ENCODE results near the gene CAPN11.

DNA sequence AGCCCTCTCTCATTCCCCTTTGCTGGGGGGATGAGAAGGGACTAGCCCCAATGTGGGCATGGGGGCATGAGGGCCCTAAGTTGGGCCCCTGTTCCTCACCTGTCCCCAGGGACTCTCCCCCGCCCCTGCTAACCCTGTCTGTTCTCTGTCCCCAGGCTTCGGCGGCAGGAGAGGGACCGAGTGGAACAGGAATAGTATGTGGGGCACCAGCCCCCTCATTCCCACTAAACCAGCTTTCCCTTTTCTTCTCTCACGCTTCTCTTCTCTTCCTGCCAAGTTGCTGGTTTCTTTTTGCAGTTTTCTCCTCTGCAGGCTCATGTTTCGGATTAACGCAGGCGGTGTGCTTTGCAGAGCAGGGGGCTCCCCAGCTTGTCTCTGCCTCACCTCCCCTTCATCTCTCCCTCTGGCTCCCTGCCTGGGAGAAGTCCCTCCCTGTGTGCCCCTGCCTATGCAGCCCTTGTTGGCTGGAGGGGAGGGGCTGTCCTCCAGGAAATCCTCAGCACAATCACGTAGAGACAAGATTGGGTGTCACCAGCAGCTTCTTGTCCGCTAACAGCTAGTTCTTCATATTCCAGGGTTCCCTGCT, 23.4 kb upstream of the CAPN11 start:
- TF ChIP-seq, protein P1, sequence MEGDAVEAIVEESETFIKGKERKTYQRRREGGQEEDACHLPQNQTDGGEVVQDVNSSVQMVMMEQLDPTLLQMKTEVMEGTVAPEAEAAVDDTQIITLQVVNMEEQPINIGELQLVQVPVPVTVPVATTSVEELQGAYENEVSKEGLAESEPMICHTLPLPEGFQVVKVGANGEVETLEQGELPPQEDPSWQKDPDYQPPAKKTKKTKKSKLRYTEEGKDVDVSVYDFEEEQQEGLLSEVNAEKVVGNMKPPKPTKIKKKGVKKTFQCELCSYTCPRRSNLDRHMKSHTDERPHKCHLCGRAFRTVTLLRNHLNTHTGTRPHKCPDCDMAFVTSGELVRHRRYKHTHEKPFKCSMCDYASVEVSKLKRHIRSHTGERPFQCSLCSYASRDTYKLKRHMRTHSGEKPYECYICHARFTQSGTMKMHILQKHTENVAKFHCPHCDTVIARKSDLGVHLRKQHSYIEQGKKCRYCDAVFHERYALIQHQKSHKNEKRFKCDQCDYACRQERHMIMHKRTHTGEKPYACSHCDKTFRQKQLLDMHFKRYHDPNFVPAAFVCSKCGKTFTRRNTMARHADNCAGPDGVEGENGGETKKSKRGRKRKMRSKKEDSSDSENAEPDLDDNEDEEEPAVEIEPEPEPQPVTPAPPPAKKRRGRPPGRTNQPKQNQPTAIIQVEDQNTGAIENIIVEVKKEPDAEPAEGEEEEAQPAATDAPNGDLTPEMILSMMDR (IDR thresholded peaks at IDR 0.05 in 4 of 5, conservative IDR thresholded peaks at IDR 0.05 in 1 of 5): no peak
- TF ChIP-seq POLR2A (IDR thresholded peaks at IDR 0.05): no peak

Data from gastrocnemius medialis (tissue), 4 donors.